H9 (cell line): ENCODE measurements around the gene SFMBT1. TPM values are rescaled to one million over a fixed set of nuclear protein-coding genes. Genes with fewer than 3 reads are reported as not detected.

Experiments used
- DNase-seq: peaks from one replicate; pipeline ENCODE4 v3.0.0-alpha.2; 2017
- H2AFZ ChIP-seq: one replicate; pipeline ENCODE4 v1.6.1; 2013; ENCODE audit warnings: mild to moderate bottlenecking, low read length, control low read depth, moderate library complexity
- H2AK5ac ChIP-seq: 2 replicates; pipeline ENCODE4 v1.6.1; 2013; ENCODE audit warnings: low read length, control low read depth, mixed read lengths; ENCODE audit not compliant: insufficient read length
- H2BK120ac ChIP-seq: one replicate; pipeline ENCODE4 v1.6.1; 2013; ENCODE audit warnings: low read depth, mild to moderate bottlenecking, low read length, control low read depth, inconsistent platforms; ENCODE audit not compliant: poor library complexity, severe bottlenecking
- H2BK12ac ChIP-seq: 2 replicates; pipeline ENCODE4 v1.6.1; 2013; ENCODE audit warnings: low read length, control low read depth, mixed read lengths, low read depth; ENCODE audit not compliant: insufficient read length
- H2BK15ac ChIP-seq: 2 replicates; pipeline ENCODE4 v1.6.1; 2013; ENCODE audit warnings: low read depth, low read length, control low read depth
- H2BK20ac ChIP-seq: one replicate; pipeline ENCODE4 v1.6.1; 2013; ENCODE audit warnings: low read depth, mild to moderate bottlenecking, low read length, control low read depth, inconsistent platforms; ENCODE audit not compliant: poor library complexity, severe bottlenecking
- H2BK5ac ChIP-seq: 2 replicates; pipeline ENCODE4 v1.6.1; 2013; ENCODE audit warnings: low read length, control low read depth, mixed read lengths; ENCODE audit not compliant: insufficient read length
- H3K14ac ChIP-seq: 2 replicates; pipeline ENCODE4 v1.6.1; 2013; ENCODE audit warnings: low read length, control low read depth; ENCODE audit not compliant: insufficient read depth
- H3K18ac ChIP-seq: 2 replicates; pipeline ENCODE4 v1.6.1; 2013; ENCODE audit warnings: low read depth, mild to moderate bottlenecking, mixed read lengths, low read length, control low read depth; ENCODE audit not compliant: insufficient read length
- H3K23ac ChIP-seq: 2 replicates; pipeline ENCODE4 v1.6.1; 2013; ENCODE audit warnings: low read length, control low read depth, mixed read lengths, low read depth; ENCODE audit not compliant: insufficient read length
- H3K23me2 ChIP-seq: 2 replicates; pipeline ENCODE4 v1.6.1; 2013; ENCODE audit warnings: low read depth, mild to moderate bottlenecking, mixed read lengths, low read length, control low read depth; ENCODE audit not compliant: insufficient read length, poor library complexity, severe bottlenecking
- H3K27ac ChIP-seq: 2 replicates; pipeline ENCODE4 v1.5.1; 2013; ENCODE audit warnings: low read length, control low read depth, mixed read lengths, low read depth; ENCODE audit not compliant: insufficient read length
- H3K27me3 ChIP-seq: 2 replicates; pipeline ENCODE4 v1.6.1; 2013; ENCODE audit warnings: low read length, control low read depth, inconsistent platforms; ENCODE audit not compliant: insufficient read depth
- H3K4ac ChIP-seq: 2 replicates; pipeline ENCODE4 v1.6.1; 2013; ENCODE audit warnings: low read depth, mild to moderate bottlenecking, control low read depth, inconsistent platforms, low read length, moderate library complexity
- H3K4me1 ChIP-seq: 2 replicates; pipeline ENCODE4 v1.6.1; 2013; ENCODE audit warnings: low read length, control low read depth, inconsistent platforms; ENCODE audit not compliant: insufficient read depth
- H3K4me2 ChIP-seq: 2 replicates; pipeline ENCODE4 v1.6.1; 2013; ENCODE audit warnings: low read length, control low read depth, mixed read lengths; ENCODE audit not compliant: insufficient read length, insufficient read depth
- H3K56ac ChIP-seq: 2 replicates; pipeline ENCODE4 v1.6.1; 2013; ENCODE audit warnings: low read depth, mild to moderate bottlenecking, mixed read lengths, low read length, control low read depth; ENCODE audit not compliant: insufficient read length
- H3K79me1 ChIP-seq: 2 replicates; pipeline ENCODE4 v1.6.1; 2013; ENCODE audit warnings: low read depth, mild to moderate bottlenecking, moderate library complexity, low read length, control low read depth, inconsistent platforms; ENCODE audit not compliant: insufficient read depth, poor library complexity, severe bottlenecking
- H3K79me2 ChIP-seq: 2 replicates; pipeline ENCODE4 v1.6.1; 2013; ENCODE audit warnings: low read length, control low read depth, inconsistent platforms; ENCODE audit not compliant: insufficient read depth
- H3K9ac ChIP-seq: 2 replicates; pipeline ENCODE4 v1.6.1; 2013; ENCODE audit warnings: low read length, control low read depth, mixed read lengths; ENCODE audit not compliant: insufficient read length; ENCODE audit errors: extremely low read depth
- H3K9me3 ChIP-seq: one replicate; pipeline ENCODE4 v1.6.1; 2013; ENCODE audit warnings: low read depth, low read length, inconsistent platforms; ENCODE audit not compliant: control insufficient read depth
- H3T11ph ChIP-seq: one replicate; pipeline ENCODE4 v1.6.1; 2013; ENCODE audit warnings: mild to moderate bottlenecking, low read length, control low read depth, inconsistent platforms
- H4K20me1 ChIP-seq: one replicate; pipeline ENCODE4 v1.6.1; 2013; ENCODE audit not compliant: control insufficient read depth, insufficient read length, insufficient read depth
- H4K5ac ChIP-seq: 2 replicates; pipeline ENCODE4 v1.6.1; 2013; ENCODE audit warnings: low read depth, mild to moderate bottlenecking, mixed read lengths, low read length, control low read depth; ENCODE audit not compliant: insufficient read length
- H4K8ac ChIP-seq: replicated peaks from 2 replicates; pipeline ENCODE4 v1.6.1; 2013; ENCODE audit warnings: low read length, control low read depth, mixed read lengths, low read depth; ENCODE audit not compliant: insufficient read length
- H4K91ac ChIP-seq: 2 replicates; pipeline ENCODE4 v1.6.1; 2013; ENCODE audit warnings: low read depth, mild to moderate bottlenecking, moderate library complexity, mixed read lengths, low read length, control low read depth; ENCODE audit not compliant: insufficient read length
- H3K27ac Mint-ChIP-seq, 3 experiments: 2 replicates in 2 of 3; 3 replicates in 1 of 3; pipeline ENCODE4 v1.8.0; 2020 to 2021; ENCODE audit warnings: mixed read lengths in 3 of 3, mild to moderate bottlenecking in 1 of 3, moderate library complexity in 1 of 3
- H3K27me3 Mint-ChIP-seq: 2 replicates; pipeline ENCODE4 v1.8.0; 2021; ENCODE audit warnings: low read depth, mild to moderate bottlenecking, moderate library complexity, mixed read lengths
- H3K36me3 Mint-ChIP-seq, 3 experiments: 2 replicates in 2 of 3; 3 replicates in 1 of 3; pipeline ENCODE4 v1.8.0; 2020 to 2021; ENCODE audit warnings: low read depth in 3 of 3, mixed read lengths in 3 of 3; ENCODE audit not compliant: insufficient read depth in 1 of 3
- H3K4me1 Mint-ChIP-seq, 2 experiments: 2 replicates each; pipeline ENCODE4 v1.8.0; 2020; ENCODE audit warnings: mixed read lengths in 2 of 2
- H3K4me3 Mint-ChIP-seq, 2 experiments: 2 replicates in 1 of 2; 3 replicates in 1 of 2; pipeline ENCODE4 v1.8.0; 2020 to 2021; ENCODE audit warnings: mild to moderate bottlenecking in 2 of 2, mixed read lengths in 2 of 2, moderate library complexity in 1 of 2
- H3K9me3 Mint-ChIP-seq, 2 experiments: 2 replicates in 1 of 2; 3 replicates in 1 of 2; pipeline ENCODE4 v1.8.0; 2020; ENCODE audit warnings: mild to moderate bottlenecking in 2 of 2, mixed read lengths in 2 of 2, moderate library complexity in 1 of 2
- WGBS: extraction: QIAGEN DNeasy Blood & Tissue Kit; methylation state at CpG from one replicate; pipeline ENCODE4 v1.1.7; 2013; ENCODE audit warnings: missing lambda C conversion rate, low lambda C conversion rate, mixed read lengths; ENCODE audit not compliant: insufficient read length; ENCODE audit errors: extremely low coverage; 5-methylcytosine and 5-hydroxymethylcytosine counted together
- total RNA-seq: library from RNA; stranded (reverse); gene quantifications from 2 replicates; pipeline ENCODE4 v1.2.1, GENCODE V29; 2021
- TF ChIP-seq, protein P1 (sequence below): fragments of 200-600 bp; sonication (generic); conservative IDR thresholded peaks from 3 replicates; pipeline ENCODE4 v1.8.0; 2021; ENCODE audit warnings: antibody characterized with exemption, mild to moderate bottlenecking

SFMBT1 gene
- total RNA-seq, 1 experiment from 2014 or later: 15.3 TPM

- H3K56ac ChIP-seq: no peak overlapping the region
Measured at GRCh38 chr3:52893723-52894122, 152.2 kb downstream of the SFMBT1 start.

More at GRCh38 chr3:52893723-52894122, 152.2 kb downstream of the SFMBT1 start:
- H3T11ph ChIP-seq: no peak overlapping the region
- no peaks in the 10 kb centered on the region for H3K9me3 ChIP-seq
- no peak overlapping the region for H2BK120ac ChIP-seq
- no peak overlapping the region for H2BK20ac ChIP-seq
- no peak overlapping the region for H2BK12ac ChIP-seq
- H2BK5ac ChIP-seq: no peak overlapping the region
- TF ChIP-seq, protein P1, sequence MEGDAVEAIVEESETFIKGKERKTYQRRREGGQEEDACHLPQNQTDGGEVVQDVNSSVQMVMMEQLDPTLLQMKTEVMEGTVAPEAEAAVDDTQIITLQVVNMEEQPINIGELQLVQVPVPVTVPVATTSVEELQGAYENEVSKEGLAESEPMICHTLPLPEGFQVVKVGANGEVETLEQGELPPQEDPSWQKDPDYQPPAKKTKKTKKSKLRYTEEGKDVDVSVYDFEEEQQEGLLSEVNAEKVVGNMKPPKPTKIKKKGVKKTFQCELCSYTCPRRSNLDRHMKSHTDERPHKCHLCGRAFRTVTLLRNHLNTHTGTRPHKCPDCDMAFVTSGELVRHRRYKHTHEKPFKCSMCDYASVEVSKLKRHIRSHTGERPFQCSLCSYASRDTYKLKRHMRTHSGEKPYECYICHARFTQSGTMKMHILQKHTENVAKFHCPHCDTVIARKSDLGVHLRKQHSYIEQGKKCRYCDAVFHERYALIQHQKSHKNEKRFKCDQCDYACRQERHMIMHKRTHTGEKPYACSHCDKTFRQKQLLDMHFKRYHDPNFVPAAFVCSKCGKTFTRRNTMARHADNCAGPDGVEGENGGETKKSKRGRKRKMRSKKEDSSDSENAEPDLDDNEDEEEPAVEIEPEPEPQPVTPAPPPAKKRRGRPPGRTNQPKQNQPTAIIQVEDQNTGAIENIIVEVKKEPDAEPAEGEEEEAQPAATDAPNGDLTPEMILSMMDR: no peak
- H3K23ac ChIP-seq: no peak overlapping the region
- Mint-ChIP-seq H3K4me3 (no peak overlapping the region), H3K36me3 (peaks cover 0 to 11% (median 11%) of the 10 kb centered on the region in 3 experiments; a peak in 5 of 7 replicates), H3K9me3 (no peaks in the 10 kb centered on the region), H3K4me1 (peaks cover 15 to 18% of the 10 kb centered on the region in 2 experiments), H3K27ac (no peak overlapping the region), H3K27me3 (peaks cover 4% of the 10 kb centered on the region; the same call in 1 of the 2 replicates)
- no peak overlapping the region for H4K91ac ChIP-seq
- no peak overlapping the region for H3K4me2 ChIP-seq
- H3K4me1 ChIP-seq: no peaks in the 10 kb centered on the region; the same call in 1 of the 2 replicates
- peaks cover 7% of the 10 kb centered on the region for H3K23me2 ChIP-seq
- no peak overlapping the region for H2AFZ ChIP-seq
- no peaks in the 10 kb centered on the region for H4K20me1 ChIP-seq
- H4K8ac ChIP-seq: no peak overlapping the region
- no CpG with 5 or more reads among the region's 4 CpGs for WGBS
- peaks cover 12% of the 10 kb centered on the region for H3K79me1 ChIP-seq
- no peak for DNase-seq
- H3K4ac ChIP-seq: no peak overlapping the region
- no peak overlapping the region for H3K27ac ChIP-seq
- no peak overlapping the region for H4K5ac ChIP-seq
- H3K14ac ChIP-seq: no peak overlapping the region
- H3K9ac ChIP-seq: no peak overlapping the region
- H3K79me2 ChIP-seq: peaks cover 3% of the 10 kb centered on the region; the same call in 1 of the 2 replicates
- no peaks in the 10 kb centered on the region for H3K27me3 ChIP-seq
- no peak overlapping the region for H2AK5ac ChIP-seq
- H3K18ac ChIP-seq: no peak overlapping the region
- no peak overlapping the region for H2BK15ac ChIP-seq
